ENCODE data around the gene EP400.

The EP400 gene

DNA sequence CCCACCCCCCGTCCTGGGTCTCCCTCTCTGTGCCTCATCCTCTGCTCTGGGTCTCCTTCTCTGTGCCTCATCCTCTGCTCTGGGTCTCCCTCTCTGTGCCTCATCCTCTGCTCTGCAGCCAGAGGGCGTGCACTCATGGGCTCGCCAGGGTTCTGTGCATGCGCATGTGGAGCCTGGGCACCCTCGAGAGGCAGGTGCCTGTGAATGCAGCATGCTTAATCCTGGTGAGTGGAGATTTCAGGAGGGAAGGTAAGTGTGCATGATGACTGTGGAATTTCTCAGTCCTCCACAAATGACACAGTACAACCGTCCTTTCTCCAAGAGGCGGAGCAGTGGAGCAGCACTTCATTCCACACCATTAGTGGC lies 65.2 kb downstream of the EP400 start:
- TF ChIP-seq ZNF274 (IDR thresholded peaks at IDR 0.05; ENCODE audit: low read depth, low read length) = no peak

DNA sequence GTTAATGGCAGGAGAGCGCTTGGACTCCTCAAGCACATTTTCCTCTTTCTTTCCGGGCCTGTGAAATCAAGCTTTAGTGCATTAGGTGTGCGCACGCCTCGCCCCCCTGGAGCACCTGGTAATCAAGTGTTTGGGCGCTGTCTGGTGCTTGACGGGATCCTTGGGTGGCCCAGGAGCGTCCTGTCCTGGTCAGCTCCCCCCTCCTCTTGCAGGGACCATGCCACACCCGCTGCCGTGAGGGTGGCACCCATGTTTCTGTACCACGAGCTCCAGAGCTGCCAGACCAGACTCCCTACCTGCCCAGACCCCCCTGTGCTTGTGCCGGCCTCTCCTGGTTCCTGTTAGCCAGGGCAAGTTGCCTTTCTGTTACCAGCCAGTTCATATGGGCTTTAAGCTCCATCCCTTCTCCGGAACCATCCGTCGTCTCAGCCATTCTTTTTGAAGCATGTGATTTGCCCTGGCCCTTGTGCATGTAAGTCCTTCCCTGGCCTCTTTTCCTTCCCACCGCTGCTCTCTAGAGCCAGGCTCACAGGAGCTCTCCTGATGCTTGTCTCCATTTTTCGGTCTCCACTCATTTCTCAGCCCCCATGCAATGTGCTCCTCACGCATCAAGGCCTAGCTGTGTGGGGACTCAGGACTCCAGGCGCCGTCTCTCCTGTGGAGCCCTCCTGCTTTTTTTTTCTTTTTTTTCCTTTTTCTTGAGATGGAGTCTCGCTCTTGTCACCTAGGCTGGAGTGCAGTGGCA lies 66.1 kb downstream of the EP400 start:
- H3K4me3 ChIP-seq (ENCODE audit: low read length) = no peak overlapping the region
- no peak for TF ChIP-seq ZNF274 (IDR thresholded peaks at IDR 0.05; ENCODE audit: low read depth, low read length)

More for the DNA sequence above, 65.2 kb downstream of the EP400 start:
- no peak overlapping the region for H3K4me3 ChIP-seq (ENCODE audit: low read length)

DNA sequence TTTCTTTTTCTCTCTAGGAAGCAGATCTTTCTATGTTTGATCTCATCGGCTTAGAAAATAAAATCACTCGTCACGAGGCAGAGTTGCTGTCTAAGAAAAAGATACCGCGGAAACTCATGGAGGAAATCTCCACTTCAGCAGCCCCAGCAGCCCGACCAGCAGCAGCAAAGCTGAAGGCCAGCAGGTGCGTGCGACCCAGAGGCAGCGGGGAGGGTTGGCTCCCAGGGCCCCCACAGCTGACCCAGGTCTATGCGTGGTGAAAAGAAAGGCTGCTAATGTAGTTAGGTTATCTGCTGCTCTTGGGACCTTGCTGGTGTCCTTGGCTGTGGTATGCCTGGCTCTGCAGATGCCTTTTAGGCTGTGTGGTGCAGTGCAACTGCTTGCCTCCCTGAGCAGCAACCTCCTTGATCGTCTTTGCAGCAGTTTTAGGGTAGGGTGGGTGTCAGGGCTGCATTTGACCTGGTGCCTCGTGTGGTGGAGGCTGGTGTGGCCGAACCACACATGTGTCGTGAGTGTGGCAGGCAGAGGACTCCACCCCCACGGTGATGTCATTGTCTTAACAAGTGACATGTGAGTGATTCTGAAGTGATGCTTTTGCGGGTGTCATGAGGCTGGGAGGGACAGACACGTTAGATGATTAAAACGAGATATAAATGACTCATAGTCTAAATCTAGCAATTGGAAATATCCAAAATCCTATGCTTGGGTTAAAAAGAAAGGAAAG lies 68.6 kb downstream of the EP400 start:
- TF ChIP-seq ZNF274 (IDR thresholded peaks at IDR 0.05; ENCODE audit: low read depth, low read length) = no peak
- H3K4me3 ChIP-seq (ENCODE audit: low read length) = no peak overlapping the region

DNA sequence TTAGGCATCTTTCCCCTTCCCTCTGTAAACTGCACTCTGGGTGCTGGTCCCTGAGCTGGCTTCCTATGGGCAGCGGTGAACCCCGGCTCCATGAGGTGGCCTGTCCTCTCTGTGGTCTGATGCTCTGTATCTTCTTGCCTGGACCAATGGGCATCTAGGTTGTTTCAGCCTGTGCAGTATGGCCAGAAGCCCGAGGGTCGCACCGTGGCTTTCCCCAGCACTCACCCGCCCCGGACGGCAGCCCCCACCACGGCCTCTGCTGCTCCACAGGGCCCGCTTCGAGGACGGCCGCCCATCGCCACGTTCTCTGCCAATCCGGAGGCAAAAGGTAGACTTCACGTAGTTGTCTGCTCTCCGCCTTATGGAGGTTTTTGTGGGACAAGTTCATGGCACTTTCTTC lies 70.1 kb downstream of the EP400 start:
- H3K4me3 ChIP-seq (ENCODE audit: low read length) = no peak overlapping the region
- no peak for TF ChIP-seq ZNF274 (IDR thresholded peaks at IDR 0.05; ENCODE audit: low read depth, low read length)

DNA sequence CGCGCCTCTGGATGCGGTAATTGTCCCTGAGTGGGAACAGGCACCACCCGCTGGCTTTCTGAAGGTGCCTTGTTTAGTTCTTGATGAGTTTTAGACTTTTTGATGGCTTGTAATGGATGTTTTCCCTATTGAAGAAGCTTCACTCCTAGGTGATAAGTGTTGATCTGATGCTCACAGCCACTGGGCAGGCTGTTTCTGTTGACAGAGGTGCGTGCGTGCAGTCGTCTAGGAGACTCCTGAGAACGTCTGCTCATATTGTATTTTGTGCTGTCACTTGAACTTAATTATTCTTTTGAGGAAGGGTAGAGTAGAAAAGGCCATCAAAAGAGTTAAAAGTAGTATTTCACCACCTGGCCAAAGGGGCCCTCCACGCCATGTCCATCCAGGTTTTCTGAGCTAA lies 70.5 kb downstream of the EP400 start:
- no peak for TF ChIP-seq ZNF274 (IDR thresholded peaks at IDR 0.05; ENCODE audit: low read depth, low read length)
- no peak overlapping the region for H3K4me3 ChIP-seq (ENCODE audit: low read length)

DNA sequence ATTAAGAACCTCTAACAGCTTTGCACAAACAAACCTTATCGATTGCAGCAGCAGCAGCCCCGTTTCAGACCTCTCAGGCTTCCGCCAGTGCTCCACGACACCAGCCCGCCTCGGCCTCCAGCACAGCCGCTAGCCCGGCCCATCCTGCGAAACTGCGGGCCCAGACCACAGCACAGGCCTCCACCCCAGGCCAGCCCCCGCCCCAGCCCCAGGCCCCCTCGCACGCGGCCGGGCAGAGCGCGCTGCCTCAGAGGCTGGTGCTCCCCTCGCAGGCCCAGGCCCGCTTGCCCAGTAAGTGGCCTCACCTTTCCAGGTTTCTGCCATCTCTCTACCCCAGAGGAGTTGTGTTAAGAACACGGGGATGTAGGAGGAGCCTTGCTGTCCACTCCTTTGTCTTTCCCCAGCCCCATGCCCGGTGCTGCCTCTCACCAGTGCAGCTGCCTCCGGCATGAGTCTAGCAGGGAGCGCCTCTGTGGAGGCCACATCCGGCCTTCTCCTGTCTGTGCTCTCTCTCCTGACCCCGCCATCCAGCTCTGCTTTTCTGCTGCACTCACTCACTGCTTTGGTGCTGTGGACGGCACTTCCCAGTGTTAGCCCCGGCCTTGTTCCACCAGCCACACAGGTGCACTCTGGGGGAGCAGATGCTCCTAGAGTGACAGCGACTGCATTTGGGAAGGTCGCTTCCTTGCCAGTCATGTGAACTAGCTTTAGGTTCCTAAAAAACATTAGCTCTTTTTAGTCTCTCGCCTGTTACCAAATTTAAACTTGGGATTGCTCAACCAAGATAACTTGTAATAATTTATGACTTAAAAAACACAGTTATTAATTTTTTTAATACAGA lies 71.5 kb downstream of the EP400 start:
- H3K4me3 ChIP-seq (ENCODE audit: low read length) = no peak overlapping the region
- TF ChIP-seq ZNF274 (IDR thresholded peaks at IDR 0.05; ENCODE audit: low read depth, low read length) = no peak

DNA sequence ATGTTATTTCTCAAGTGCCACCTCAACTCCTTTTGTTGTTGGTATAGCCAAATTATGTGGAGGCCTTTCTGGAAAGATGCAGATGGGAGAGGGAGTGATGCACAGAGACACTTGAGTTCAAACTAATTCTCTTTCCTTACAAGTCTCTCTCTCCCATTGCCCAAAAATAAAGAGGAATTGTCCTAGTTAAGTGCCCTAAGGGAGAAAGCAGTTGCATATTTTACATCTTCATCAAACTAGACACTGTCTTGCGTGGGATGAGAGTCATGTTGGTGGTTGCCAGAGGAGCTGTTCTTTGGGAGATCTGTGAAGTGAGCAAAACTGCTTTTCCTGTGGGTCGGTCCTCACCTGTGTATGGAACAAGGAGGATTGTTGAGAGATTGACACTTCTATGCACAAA lies 72.2 kb downstream of the EP400 start:
- H3K4me3 ChIP-seq (ENCODE audit: low read length) = no peak overlapping the region
- no peak for TF ChIP-seq ZNF274 (IDR thresholded peaks at IDR 0.05; ENCODE audit: low read depth, low read length)

DNA sequence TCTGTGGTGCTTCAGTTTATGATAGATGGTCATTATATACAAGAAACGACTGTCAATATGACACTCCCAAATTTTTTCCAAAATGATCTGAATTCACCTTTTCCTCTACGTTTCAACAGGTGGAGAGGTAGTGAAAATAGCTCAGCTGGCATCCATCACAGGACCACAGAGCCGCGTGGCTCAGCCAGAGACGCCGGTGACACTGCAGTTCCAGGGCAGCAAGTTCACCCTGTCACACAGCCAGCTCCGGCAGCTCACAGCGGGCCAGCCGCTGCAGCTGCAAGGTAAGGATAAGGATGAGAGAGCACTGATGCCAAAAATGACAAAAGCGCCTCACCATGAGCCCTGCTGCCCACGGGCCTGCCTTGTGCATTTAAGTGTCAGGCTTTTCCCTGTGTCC lies 73.9 kb downstream of the EP400 start:
- H3K4me3 ChIP-seq (ENCODE audit: low read length) = no peak overlapping the region
- TF ChIP-seq ZNF274 (IDR thresholded peaks at IDR 0.05; ENCODE audit: low read depth, low read length) = no peak

DNA sequence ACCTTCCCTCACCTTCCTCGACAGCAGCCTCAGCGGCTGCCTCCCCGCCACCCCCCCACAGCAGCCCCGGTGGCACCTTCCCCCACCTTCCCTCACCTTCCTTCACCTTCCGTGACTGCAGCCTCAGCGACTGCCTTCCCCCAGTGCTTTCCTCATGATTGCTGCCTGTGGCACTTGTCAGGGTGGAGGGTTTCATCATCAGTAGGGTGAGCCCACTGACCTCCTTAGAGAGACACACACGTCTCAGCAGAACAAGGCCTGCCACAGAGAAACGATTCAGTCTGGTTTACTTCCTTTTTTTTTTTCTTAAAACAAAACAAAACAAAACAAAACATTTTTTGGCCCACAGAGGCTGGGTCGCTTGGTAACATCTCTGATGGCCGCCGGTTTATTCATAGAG lies 75.0 kb downstream of the EP400 start:
- TF ChIP-seq ZNF274 (IDR thresholded peaks at IDR 0.05; ENCODE audit: low read depth, low read length) = no peak
- no peak overlapping the region for H3K4me3 ChIP-seq (ENCODE audit: low read length)

DNA sequence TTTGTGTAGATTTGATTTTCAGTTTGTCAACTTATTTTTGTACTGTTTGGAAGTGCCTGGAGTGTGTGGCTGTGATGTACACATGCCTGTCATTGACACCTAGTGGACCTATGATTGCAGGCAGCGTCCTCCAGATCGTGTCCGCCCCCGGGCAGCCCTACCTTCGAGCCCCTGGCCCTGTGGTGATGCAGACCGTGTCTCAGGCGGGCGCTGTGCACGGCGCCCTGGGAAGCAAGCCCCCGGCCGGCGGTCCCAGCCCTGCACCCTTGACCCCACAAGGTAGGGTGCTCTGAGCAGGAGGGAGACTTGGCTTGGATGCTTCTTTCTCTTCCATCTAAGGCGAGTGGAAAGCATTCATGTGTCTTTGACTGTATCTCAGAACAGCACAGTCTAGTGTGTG lies 75.8 kb downstream of the EP400 start:
- no peak for TF ChIP-seq ZNF274 (IDR thresholded peaks at IDR 0.05; ENCODE audit: low read depth, low read length)
- no peak overlapping the region for H3K4me3 ChIP-seq (ENCODE audit: low read length)

DNA sequence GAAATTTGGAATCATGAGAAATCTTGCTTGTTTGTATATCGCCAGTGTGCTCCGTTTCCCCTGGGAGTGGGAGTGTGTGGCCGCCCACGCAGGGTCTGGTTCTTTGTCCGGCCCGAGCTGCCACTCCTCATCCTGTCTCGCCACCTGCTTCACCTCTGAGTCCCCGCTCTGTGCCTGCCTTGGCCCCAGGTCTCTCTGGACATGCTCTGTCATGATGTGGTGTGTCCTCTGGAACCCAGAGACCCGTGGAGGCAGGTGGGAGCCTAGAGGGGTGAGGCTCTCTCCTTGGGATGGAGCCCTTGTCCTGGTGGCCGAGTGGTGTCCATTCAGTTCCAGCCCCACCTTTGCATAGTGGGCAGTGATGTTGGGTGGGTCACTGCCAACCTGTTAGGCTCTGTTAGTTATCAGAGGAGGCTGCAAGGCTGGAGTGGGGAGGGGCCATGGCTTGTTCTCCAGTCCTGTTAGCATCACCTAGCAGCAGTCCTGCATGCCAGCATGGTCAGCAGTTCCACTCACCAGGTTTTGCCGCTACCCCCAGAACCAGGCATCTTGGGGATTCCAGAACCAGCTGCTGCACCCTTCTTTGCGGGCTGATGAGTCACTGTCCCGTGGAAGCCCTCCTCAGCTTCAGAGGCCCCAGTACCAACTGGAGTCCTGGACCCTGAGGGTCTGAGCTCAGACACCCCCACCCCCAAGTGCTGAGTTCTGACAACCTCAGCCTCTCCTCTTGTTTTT lies 76.5 kb downstream of the EP400 start:
- TF ChIP-seq ZNF274 (IDR thresholded peaks at IDR 0.05; ENCODE audit: low read depth, low read length) = no peak

DNA sequence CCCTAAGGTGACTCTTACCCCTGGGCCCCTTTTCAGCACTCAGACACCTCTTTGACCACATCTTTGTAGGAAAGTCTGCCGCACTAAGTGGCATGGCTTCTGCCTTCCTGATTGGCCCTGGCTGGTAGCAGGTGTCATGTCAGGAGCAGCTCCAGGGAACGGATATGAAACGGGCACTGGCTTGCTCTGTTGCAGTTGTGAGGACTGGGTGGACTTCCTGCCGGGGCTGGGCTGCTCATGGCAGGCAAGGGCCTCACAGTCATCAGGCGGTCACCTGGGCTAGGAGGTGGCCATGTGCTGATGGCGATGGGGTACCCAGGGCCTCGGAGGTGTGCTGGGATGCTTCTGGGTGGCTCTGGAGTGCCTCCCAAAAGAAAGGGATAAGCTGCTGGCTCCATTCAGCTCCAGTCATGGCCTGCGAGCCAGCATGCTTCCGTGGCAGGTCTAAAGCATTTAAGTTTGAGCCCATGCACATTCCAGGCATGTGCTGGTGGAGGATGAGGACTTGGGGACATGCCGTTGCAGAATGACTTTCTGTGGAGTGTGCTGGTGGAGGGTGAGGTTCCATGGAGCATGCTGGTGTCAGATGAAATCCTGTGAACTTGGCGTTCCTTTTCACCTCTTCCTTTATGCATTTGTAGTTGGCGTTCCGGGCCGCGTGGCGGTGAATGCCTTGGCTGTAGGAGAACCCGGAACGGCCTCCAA lies 77.2 kb downstream of the EP400 start:
- TF ChIP-seq ZNF274 (IDR thresholded peaks at IDR 0.05; ENCODE audit: low read depth, low read length) = no peak
- H3K4me3 ChIP-seq (ENCODE audit: low read length) = no peak overlapping the region

More for the DNA sequence above, 76.5 kb downstream of the EP400 start:
- no peak overlapping the region for H3K4me3 ChIP-seq (ENCODE audit: low read length)

DNA sequence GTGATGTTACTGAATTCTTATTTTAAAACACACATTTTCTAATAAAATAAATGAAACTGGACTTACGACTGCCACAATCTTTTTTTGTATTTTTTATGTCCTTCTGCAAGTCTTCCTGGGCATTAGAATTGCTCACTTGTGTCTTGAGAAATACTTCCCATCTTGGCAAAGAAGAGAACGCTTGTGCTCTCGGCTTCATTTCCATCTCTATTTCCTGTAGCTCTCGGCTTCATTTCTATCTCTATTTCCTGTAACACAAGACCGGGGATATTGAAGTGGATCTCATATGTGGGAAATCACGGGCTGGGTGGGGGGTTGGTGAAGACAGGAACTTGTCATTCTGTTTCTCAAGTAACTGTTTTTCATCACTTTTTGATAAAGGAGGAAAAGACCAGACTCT lies 77.9 kb downstream of the EP400 start:
- no peak overlapping the region for H3K4me3 ChIP-seq (ENCODE audit: low read length)
- TF ChIP-seq ZNF274 (IDR thresholded peaks at IDR 0.05; ENCODE audit: low read depth, low read length) = no peak

Data from GM08714 (cell line).